ENCODE data around the gene TTYH1. TPM values are rescaled to one million over a fixed set of nuclear protein-coding genes. Genes with fewer than 3 reads are reported as not detected.
A peak's percentile ranks its signal among the peaks of the same experiment; 100 is the strongest.

Gene TTYH1
- total RNA-seq, 1 donor = not detected

DNA sequence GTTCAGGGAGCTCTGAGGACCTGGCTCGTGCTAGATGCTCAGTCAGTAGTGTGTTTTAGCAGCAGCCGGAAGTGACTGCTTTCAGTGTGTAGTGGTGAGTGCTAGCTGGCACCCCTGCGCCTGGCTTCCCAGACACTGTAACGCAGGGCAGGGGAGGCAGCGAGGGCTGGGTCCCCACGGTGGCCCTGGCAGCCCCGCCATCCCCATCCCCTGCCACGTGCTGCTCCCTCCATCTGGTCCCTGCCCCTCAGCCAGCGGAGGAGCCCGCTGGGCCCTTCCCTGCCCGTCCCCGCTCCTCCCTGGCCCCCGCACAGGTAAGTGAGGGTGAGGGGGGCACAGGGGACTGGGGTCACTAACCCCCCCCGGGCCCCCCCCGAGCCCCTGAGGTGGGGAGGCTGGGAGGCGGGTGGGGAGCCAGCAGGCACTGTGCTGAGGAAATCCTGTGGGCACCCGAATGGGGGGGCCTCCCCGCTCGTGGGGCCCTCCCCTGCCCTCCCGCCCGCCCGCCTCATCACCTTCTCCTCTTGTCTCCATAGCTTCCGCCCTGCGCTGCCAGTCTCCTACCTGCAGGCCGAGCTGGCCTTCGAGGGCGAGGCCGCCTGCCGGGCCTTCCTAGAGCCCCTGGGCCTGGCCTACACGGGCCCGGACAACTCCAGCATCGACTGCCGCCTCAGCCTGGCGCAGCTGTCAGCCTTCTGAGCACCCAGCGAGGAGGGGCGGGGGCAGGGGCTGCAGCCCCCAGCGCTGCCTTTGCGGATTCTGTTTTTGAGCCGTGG lies 45.2 kb downstream of the TTYH1 start:
- Histone ChIP-seq H4K20me1 (ENCODE audit: insufficient read depth, low read length) (peaks cover 46% of the 10 kb centered on the region), H2AFZ (ENCODE audit: low read length) (no peak overlapping the region), H3K36me3 (ENCODE audit: insufficient read depth, low read length) (peaks cover 61% of the 10 kb centered on the region), H3K4me2 (ENCODE audit: insufficient read depth, low read length) (no peak overlapping the region), H3K4me3 (ENCODE audit: insufficient read depth, low read length) (no peak overlapping the region), H3K9me3 (ENCODE audit: low read depth, low read length) (no peaks in the 10 kb centered on the region), H3K27me3 (ENCODE audit: insufficient read depth, low read length) (no peaks in the 10 kb centered on the region), H3K79me2 (ENCODE audit: insufficient read depth, low read length) (peaks cover 61% of the 10 kb centered on the region), H3K4me1 (ENCODE audit: insufficient read depth, low read length) (peaks cover 23% of the 10 kb centered on the region), H3K27ac (ENCODE audit: low read depth, low read length) (no peak overlapping the region)
- TF ChIP-seq, protein P1, sequence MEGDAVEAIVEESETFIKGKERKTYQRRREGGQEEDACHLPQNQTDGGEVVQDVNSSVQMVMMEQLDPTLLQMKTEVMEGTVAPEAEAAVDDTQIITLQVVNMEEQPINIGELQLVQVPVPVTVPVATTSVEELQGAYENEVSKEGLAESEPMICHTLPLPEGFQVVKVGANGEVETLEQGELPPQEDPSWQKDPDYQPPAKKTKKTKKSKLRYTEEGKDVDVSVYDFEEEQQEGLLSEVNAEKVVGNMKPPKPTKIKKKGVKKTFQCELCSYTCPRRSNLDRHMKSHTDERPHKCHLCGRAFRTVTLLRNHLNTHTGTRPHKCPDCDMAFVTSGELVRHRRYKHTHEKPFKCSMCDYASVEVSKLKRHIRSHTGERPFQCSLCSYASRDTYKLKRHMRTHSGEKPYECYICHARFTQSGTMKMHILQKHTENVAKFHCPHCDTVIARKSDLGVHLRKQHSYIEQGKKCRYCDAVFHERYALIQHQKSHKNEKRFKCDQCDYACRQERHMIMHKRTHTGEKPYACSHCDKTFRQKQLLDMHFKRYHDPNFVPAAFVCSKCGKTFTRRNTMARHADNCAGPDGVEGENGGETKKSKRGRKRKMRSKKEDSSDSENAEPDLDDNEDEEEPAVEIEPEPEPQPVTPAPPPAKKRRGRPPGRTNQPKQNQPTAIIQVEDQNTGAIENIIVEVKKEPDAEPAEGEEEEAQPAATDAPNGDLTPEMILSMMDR (IDR thresholded peaks at IDR 0.05; ENCODE audit: extremely low read depth, low read depth, low read length) = no peak
- DNase-seq (ENCODE audit: insufficient read length, low spot score, missing footprints) = peak; percentile 83

DNA sequence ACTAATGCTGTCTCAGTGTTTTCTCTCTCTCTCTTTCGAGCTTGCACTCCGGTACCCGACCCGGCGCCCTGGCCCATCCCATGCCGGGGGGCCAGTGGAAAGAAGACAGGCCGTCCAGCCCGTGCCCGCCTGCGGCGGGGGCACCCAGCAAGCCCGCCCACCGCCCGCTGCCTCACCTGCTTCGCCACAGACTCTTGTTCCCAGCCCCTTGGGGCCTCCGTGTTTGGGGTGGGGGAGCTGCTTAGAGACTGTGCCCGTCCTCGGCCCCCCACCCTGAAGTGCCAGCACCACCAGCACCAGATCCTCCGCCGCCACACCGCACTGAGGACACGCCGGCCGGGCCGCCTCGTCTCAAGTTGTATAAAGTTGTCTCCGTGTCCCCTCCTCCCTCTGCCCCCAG lies 45.9 kb downstream of the TTYH1 start:
- Histone ChIP-seq H3K79me2 (ENCODE audit: insufficient read depth, low read length) (peaks cover 53% of the 10 kb centered on the region), H3K36me3 (ENCODE audit: insufficient read depth, low read length) (peaks cover 54% of the 10 kb centered on the region), H3K27me3 (ENCODE audit: insufficient read depth, low read length) (no peaks in the 10 kb centered on the region), H3K4me2 (ENCODE audit: insufficient read depth, low read length) (no peak overlapping the region), H3K4me1 (ENCODE audit: insufficient read depth, low read length) (peaks cover 23% of the 10 kb centered on the region), H3K27ac (ENCODE audit: low read depth, low read length) (no peak overlapping the region), H3K4me3 (ENCODE audit: insufficient read depth, low read length) (no peak overlapping the region), H4K20me1 (ENCODE audit: insufficient read depth, low read length) (peaks cover 42% of the 10 kb centered on the region), H2AFZ (ENCODE audit: low read length) (no peak overlapping the region), H3K9me3 (ENCODE audit: low read depth, low read length) (no peaks in the 10 kb centered on the region)
- DNase-seq (ENCODE audit: insufficient read length, low spot score, missing footprints) = peak; percentile 52
- TF ChIP-seq, protein P1 (IDR thresholded peaks at IDR 0.05; ENCODE audit: extremely low read depth, low read depth, low read length) = no peak

DNA sequence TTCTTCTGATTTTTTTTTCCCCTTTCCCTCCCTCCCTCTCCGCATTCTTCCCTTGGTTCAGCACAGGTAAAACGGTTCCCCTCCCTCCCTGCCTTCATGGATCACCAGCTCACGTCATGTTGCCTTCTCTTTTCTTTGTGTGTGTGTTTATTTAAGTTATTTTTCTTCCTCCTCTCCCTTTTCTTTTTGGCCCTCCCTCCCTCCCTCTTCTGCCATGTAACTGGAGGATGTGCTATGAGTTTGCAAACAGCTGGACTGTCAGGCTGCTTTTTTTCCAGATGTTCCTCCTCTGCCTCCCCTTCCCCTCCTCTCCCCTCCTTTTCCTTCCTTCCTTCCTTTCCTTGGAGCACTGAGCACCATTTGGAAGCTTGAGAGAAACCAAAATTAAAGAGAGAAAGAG lies 46.3 kb downstream of the TTYH1 start:
- no peaks in the 10 kb centered on the region for H3K27me3 ChIP-seq (ENCODE audit: insufficient read depth, low read length)
- H3K36me3 ChIP-seq (ENCODE audit: insufficient read depth, low read length) = peaks cover 52% of the 10 kb centered on the region
- H4K20me1 ChIP-seq (ENCODE audit: insufficient read depth, low read length) = peaks cover 38% of the 10 kb centered on the region
- TF ChIP-seq, protein P1 (IDR thresholded peaks at IDR 0.05; ENCODE audit: extremely low read depth, low read depth, low read length) = no peak
- no peak overlapping the region for H3K27ac ChIP-seq (ENCODE audit: low read depth, low read length)
- peak; percentile 50 for DNase-seq (ENCODE audit: insufficient read length, low spot score, missing footprints)
- H3K4me1 ChIP-seq (ENCODE audit: insufficient read depth, low read length) = peaks cover 23% of the 10 kb centered on the region
- H3K9me3 ChIP-seq (ENCODE audit: low read depth, low read length) = no peaks in the 10 kb centered on the region
- no peak overlapping the region for H2AFZ ChIP-seq (ENCODE audit: low read length)
- H3K4me3 ChIP-seq (ENCODE audit: insufficient read depth, low read length) = no peak overlapping the region
- no peak overlapping the region for H3K4me2 ChIP-seq (ENCODE audit: insufficient read depth, low read length)
- H3K79me2 ChIP-seq (ENCODE audit: insufficient read depth, low read length) = peaks cover 50% of the 10 kb centered on the region

DNA sequence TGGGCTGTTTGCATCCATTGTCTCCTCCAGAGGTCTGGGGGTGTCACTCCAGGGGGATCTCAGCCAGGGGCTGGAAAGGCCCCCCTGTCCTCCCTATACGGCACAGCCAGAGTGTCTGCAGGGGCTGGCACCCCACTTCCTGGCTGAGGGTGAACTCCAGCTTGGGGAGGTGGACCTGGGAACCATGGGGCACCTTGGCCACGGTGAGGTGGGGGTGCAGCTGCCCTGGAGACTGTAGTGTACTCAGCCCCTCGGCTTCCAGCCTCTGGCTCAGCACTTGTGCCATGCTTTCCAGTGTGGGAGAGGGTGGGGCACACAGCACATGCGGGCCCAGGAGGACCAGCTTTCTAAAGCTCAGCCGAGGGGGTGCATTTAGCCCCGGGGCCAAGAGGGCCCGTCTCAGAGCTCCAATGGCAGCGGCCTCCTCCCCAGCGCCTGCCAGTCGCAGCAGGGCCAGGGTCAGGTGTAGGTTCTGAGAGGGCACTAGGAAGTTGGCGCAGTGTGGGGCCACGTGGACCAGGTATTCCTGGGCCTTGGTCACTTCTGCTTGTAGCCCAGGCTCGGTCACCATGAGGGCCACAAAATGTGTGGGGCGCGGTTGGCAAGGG lies 46.9 kb downstream of the TTYH1 start:
- Histone ChIP-seq H3K4me1 (ENCODE audit: insufficient read depth, low read length) (peaks cover 23% of the 10 kb centered on the region), H3K27me3 (ENCODE audit: insufficient read depth, low read length) (no peaks in the 10 kb centered on the region), H3K36me3 (ENCODE audit: insufficient read depth, low read length) (peaks cover 47% of the 10 kb centered on the region), H3K4me3 (ENCODE audit: insufficient read depth, low read length) (peak overlapping the region; percentile 76), H3K9me3 (ENCODE audit: low read depth, low read length) (no peaks in the 10 kb centered on the region), H3K27ac (ENCODE audit: low read depth, low read length) (peak overlapping the region; percentile 83), H3K4me2 (ENCODE audit: insufficient read depth, low read length) (peak overlapping the region; percentile 87), H3K79me2 (ENCODE audit: insufficient read depth, low read length) (peaks cover 45% of the 10 kb centered on the region), H2AFZ (ENCODE audit: low read length) (no peak overlapping the region), H4K20me1 (ENCODE audit: insufficient read depth, low read length) (peaks cover 33% of the 10 kb centered on the region)
- DNase-seq (ENCODE audit: insufficient read length, low spot score, missing footprints) = peak; percentile 77
- TF ChIP-seq, protein P1 (IDR thresholded peaks at IDR 0.05; ENCODE audit: extremely low read depth, low read depth, low read length) = no peak
